Activated CD4-positive, alpha-beta T cell treated with anti-CD3 and anti-CD28 coated beads, Interleukin-2, amount 50 U/mL, for 24 hours (primary cell): ENCODE data around the gene MKLN1.
"Not testable (repeated sequence)": the region's sequence is repeated elsewhere in the genome, so short reads cannot be mapped to it uniquely, and the experiment has no call there.

ENCODE experiments used
- DNase-seq, 2 donors: peaks; one replicate each; pipeline ENCODE4 v3.0.0-alpha.2; 2020; ENCODE audit warnings: low read depth in 1 of 2, low spot score in 1 of 2

Gene MKLN1

GRCh38 chr7:131513245-131514061 is 185.8 kb downstream of the MKLN1 start:
- peak; percentile 70 to 78 for DNase-seq

- not testable (repeated sequence) for DNase-seq
These were observed 187.8 kb downstream of the MKLN1 start for GRCh38 chr7:131515471-131515870.

GRCh38 chr7:131517218-131517923 is 189.7 kb downstream of the MKLN1 start:
- no peak for DNase-seq

- DNase-seq: no peak
These were observed 190.9 kb downstream of the MKLN1 start for GRCh38 chr7:131518626-131519025.

- no peak for DNase-seq
These were observed 194.0 kb downstream of the MKLN1 start for GRCh38 chr7:131521651-131522163.

- DNase-seq: no peak
These were observed 194.8 kb downstream of the MKLN1 start for GRCh38 chr7:131522325-131522930.

GRCh38 chr7:131524115-131524514 is 196.4 kb downstream of the MKLN1 start:
- no peak for DNase-seq

GRCh38 chr7:131524703-131525102 is 197.0 kb downstream of the MKLN1 start:
- no peak for DNase-seq

- DNase-seq: no peak
These were observed 198.1 kb downstream of the MKLN1 start for GRCh38 chr7:131525820-131526219.

- no peak for DNase-seq
These were observed 199.8 kb downstream of the MKLN1 start for GRCh38 chr7:131527456-131527855.

GRCh38 chr7:131529179-131529578 is 201.5 kb downstream of the MKLN1 start:
- no peak for DNase-seq

GRCh38 chr7:131529617-131530016 is 201.9 kb downstream of the MKLN1 start:
- no peak for DNase-seq

- no peak for DNase-seq
These were observed 202.5 kb downstream of the MKLN1 start for GRCh38 chr7:131530137-131530536.

- DNase-seq: no peak
These were observed 205.0 kb downstream of the MKLN1 start for GRCh38 chr7:131532570-131533091.

GRCh38 chr7:131533151-131533559 is 205.5 kb downstream of the MKLN1 start:
- DNase-seq: no peak

- no peak for DNase-seq
These were observed 206.2 kb downstream of the MKLN1 start for GRCh38 chr7:131533566-131534561.

GRCh38 chr7:131536361-131536849 is 208.7 kb downstream of the MKLN1 start:
- DNase-seq: no peak

- no peak for DNase-seq
These were observed 209.9 kb downstream of the MKLN1 start for GRCh38 chr7:131537571-131537978.

GRCh38 chr7:131538071-131538812 is 210.6 kb downstream of the MKLN1 start:
- no peak for DNase-seq

GRCh38 chr7:131538813-131539179 is 211.1 kb downstream of the MKLN1 start:
- DNase-seq: no peak
